HepG2 (cell line): Measurements from ENCODE around the gene LRBA. TPM values are rescaled to one million over a fixed set of nuclear protein-coding genes. Genes with fewer than 3 reads are reported as not detected.

ENCODE experiments used
- ATAC-seq: fragments of 200-7000 bp; cut with Tn5 transposase; 3 replicates; pipeline ENCODE4 v1.9.1; 2020; ENCODE audit warnings: mild to moderate bottlenecking, moderate library complexity
- BruUV-seq: library from RNA; stranded (reverse); fragments of 400-500 nt; replicated peaks from 2 replicates; lab custom pipeline; 2021; lab: Mats Ljungman, UMichigan
- CTCF ChIA-PET: fragments of 300-600 bp; formaldehyde crosslinking; extraction: SDS; loops from one replicate; lab custom pipeline; 2021; ENCODE audit warnings: low total read pairs, inconsistent platforms, low intra/inter-chr PET ratio; lab: Yijun Ruan, JAX
- POLR2A ChIA-PET: fragments of 350-600 bp; sonication (Branson Sonifier 250); formaldehyde crosslinking; loops from one replicate; lab custom pipeline; 2020; ENCODE audit warnings: antibody characterized with exemption, inconsistent platforms; lab: Yijun Ruan, JAX
- DNase-seq: peaks from one replicate; pipeline ENCODE4 v3.0.0-alpha.2; 2015; ENCODE audit warnings: low spot score
- FAIRE-seq: peaks from 3 replicates; lab custom pipeline; 2011; peaks lifted over from hg19 to GRCh38; lab: Jason Lieb, UNC
- H2AFZ ChIP-seq: one replicate; pipeline ENCODE4 v1.6.1; 2011; ENCODE audit warnings: low read length, inconsistent platforms
- H3K27ac ChIP-seq: fragments of 300-600 bp; 3 replicates; pipeline ENCODE4 v1.8.0; 2011; ENCODE audit warnings: mixed run types, mild to moderate bottlenecking, mixed read lengths, low read length, inconsistent platforms; ENCODE audit not compliant: insufficient read depth; ENCODE audit errors: extremely low read length
- H3K27me3 ChIP-seq, 2 experiments: fragments of 200-600 bp in 1 of 2; 2 replicates in 1 of 2; 3 replicates in 1 of 2; pipeline versions ENCODE4 v1.6.0 to v1.8.0; 2011; ENCODE audit warnings: low read length in 2 of 2, mild to moderate bottlenecking in 2 of 2, moderate library complexity in 2 of 2, inconsistent platforms in 1 of 2; ENCODE audit not compliant: insufficient read depth in 2 of 2, control insufficient read depth in 1 of 2
- H3K36me3 ChIP-seq, 2 experiments: fragments of 200-600 bp in 1 of 2; replicated peaks in 1 of 2; 2 replicates in 1 of 2; 3 replicates in 1 of 2; pipeline versions ENCODE4 v1.5.1 to v1.8.0; 2011; ENCODE audit warnings: low read length in 2 of 2, inconsistent platforms in 1 of 2; ENCODE audit not compliant: insufficient read depth in 2 of 2, control insufficient read depth in 1 of 2
- H3K4me1 ChIP-seq: 2 replicates; pipeline ENCODE4 v1.5.1; 2012; ENCODE audit warnings: low read length, inconsistent platforms; ENCODE audit not compliant: insufficient read depth
- H3K4me2 ChIP-seq: 2 replicates; pipeline ENCODE4 v1.6.0; 2011; ENCODE audit warnings: low read depth, low read length, inconsistent platforms
- H3K4me3 ChIP-seq, 3 experiments: fragments of 200-600 bp in 1 of 3; sonication (generic), shearing (Covaris generic) in 1 of 3; replicated peaks in 1 of 3; 2 replicates each; pipeline ENCODE4 v1.5.1; 2011 to 2016; ENCODE audit warnings: low read length in 3 of 3, inconsistent platforms in 2 of 3, low read depth in 2 of 3, mild to moderate bottlenecking in 2 of 3, control low read depth in 1 of 3, mixed read lengths in 1 of 3; ENCODE audit not compliant: insufficient read depth in 1 of 3
- H3K79me2 ChIP-seq: one replicate; pipeline ENCODE4 v1.6.1; 2011; ENCODE audit warnings: low read length, inconsistent platforms; ENCODE audit not compliant: insufficient read depth
- H3K9ac ChIP-seq: 2 replicates; pipeline ENCODE4 v1.6.0; 2011; ENCODE audit warnings: mild to moderate bottlenecking, low read depth, low read length, inconsistent platforms; ENCODE audit not compliant: insufficient read depth
- H3K9me3 ChIP-seq: 2 replicates; pipeline ENCODE4 v1.5.1; 2012; ENCODE audit warnings: mild to moderate bottlenecking, low read length
- H4K20me1 ChIP-seq: 2 replicates; pipeline ENCODE4 v1.6.0; 2011; ENCODE audit warnings: inconsistent platforms, mild to moderate bottlenecking, low read length, moderate library complexity; ENCODE audit not compliant: insufficient read depth
- ETV6 ChIP-seq: sonication (generic); formaldehyde crosslinking; conservative IDR thresholded peaks from 2 replicates; pipeline ENCODE4 v1.4.0; 2020; ENCODE audit warnings: missing genetic modification reagents
- RFXANK ChIP-seq: IDR thresholded peaks from 2 replicates; pipeline ENCODE4 v1.6.1; 2016
- SP1 ChIP-seq, 2 experiments: fragments of 450-650 bp in 1 of 2; sonication (generic) in 1 of 2; formaldehyde crosslinking in 1 of 2; IDR thresholded peaks; 2 replicates each; pipeline versions ENCODE4 v1.4.0 to v1.6.1; 2016 to 2020; ENCODE audit warnings: missing genetic modification reagents in 1 of 2
- ZNF317 ChIP-seq: sonication (generic); formaldehyde crosslinking; IDR thresholded peaks from 2 replicates; pipeline ENCODE4 v1.5.0; 2020; ENCODE audit warnings: mild to moderate bottlenecking, missing genetic modification reagents
- ZNF883 ChIP-seq: sonication (generic); formaldehyde crosslinking; IDR thresholded peaks from 2 replicates; pipeline ENCODE4 v1.5.1; 2020; ENCODE audit warnings: mild to moderate bottlenecking, missing genetic modification reagents; ENCODE audit errors: not compliant biosample characterization
- WGBS: methylation state at CpG from one replicate; pipeline ENCODE4 v1.1.6; 2017; ENCODE audit warnings: low lambda C conversion rate; 5-methylcytosine and 5-hydroxymethylcytosine counted together
- in situ Hi-C: cut with HindIII; loops from 2 replicates; pipeline ENCODE4 v1.10.0; 2017; ENCODE audit warnings: low pct_unique_long_range_greater_than_20kb; ENCODE audit not compliant: extremely low pct_ligation_motif_present
- intact Hi-C: fragments of 100-400 bp; cut with micrococcal nuclease; formaldehyde crosslinking; loops from one replicate; pipeline ENCODE4 v1.10.0; 2022; ENCODE audit not compliant: unreplicated experiment
- polyA plus RNA-seq, 8 experiments: library from polyadenylated mRNA; depleted of rRNA in 3 of 8; stranded (reverse) in 7 of 8; unstranded in 1 of 8; fragments of >200 nt; fragmentation: Illumina TruSeq in 4 of 8; extraction: Trizol in 4 of 8; gene quantifications; 2 replicates each; pipeline versions ENCODE4 v1.2.1 to v1.2.3, GENCODE V29; 2011 to 2016; ENCODE audit warnings: low read depth in 4 of 8, missing spikeins in 1 of 8, mixed read lengths in 1 of 8; ENCODE audit not compliant: insufficient read depth in 1 of 8
- total RNA-seq, 5 experiments: library from RNA; depleted of rRNA; stranded (reverse); fragments of >200 nt; fragmentation: Illumina TruSeq; extraction: Trizol; gene quantifications; 2 replicates each; pipeline ENCODE4 v1.2.3, GENCODE V29; 2016; ENCODE audit warnings: low read depth in 1 of 5
- TF ChIP-seq, protein P1 (sequence below): sonication (generic); formaldehyde crosslinking; IDR thresholded peaks from 2 replicates; pipeline ENCODE4 v1.5.1; 2020; ENCODE audit warnings: missing genetic modification reagents, mild to moderate bottlenecking, borderline replicate concordance
- TF ChIP-seq, protein P2 (sequence below): sonication (generic); formaldehyde crosslinking; IDR thresholded peaks from 2 replicates; pipeline ENCODE4 v1.9.0; 2021; ENCODE audit warnings: missing genetic modification reagents, mild to moderate bottlenecking, borderline replicate concordance
- TF ChIP-seq, protein P3 (sequence below): sonication (generic); formaldehyde crosslinking; IDR thresholded peaks from 2 replicates; pipeline ENCODE4 v1.4.0; 2020; ENCODE audit warnings: missing genetic modification reagents, borderline replicate concordance
- TF ChIP-seq, protein P4 (sequence below): sonication (generic); formaldehyde crosslinking; IDR thresholded peaks from 2 replicates; pipeline ENCODE4 v1.5.0; 2020; ENCODE audit warnings: mild to moderate bottlenecking, missing genetic modification reagents
- TF ChIP-seq, protein P5 (sequence below): sonication (generic); formaldehyde crosslinking; IDR thresholded peaks from 2 replicates; pipeline ENCODE4 v1.5.0; 2020; ENCODE audit warnings: missing genetic modification reagents, mild to moderate bottlenecking, borderline replicate concordance

LRBA gene
- total and polyA plus RNA-seq, 2 of the 13 experiments (the other 11 are each of a cell fraction or from before 2014, with no cell fraction given) = 21.0 to 37.2 TPM

GRCh38 chr4:150934022-150934421 is 81.1 kb downstream of the LRBA start (continued):
- TF ChIP-seq, protein P1, sequence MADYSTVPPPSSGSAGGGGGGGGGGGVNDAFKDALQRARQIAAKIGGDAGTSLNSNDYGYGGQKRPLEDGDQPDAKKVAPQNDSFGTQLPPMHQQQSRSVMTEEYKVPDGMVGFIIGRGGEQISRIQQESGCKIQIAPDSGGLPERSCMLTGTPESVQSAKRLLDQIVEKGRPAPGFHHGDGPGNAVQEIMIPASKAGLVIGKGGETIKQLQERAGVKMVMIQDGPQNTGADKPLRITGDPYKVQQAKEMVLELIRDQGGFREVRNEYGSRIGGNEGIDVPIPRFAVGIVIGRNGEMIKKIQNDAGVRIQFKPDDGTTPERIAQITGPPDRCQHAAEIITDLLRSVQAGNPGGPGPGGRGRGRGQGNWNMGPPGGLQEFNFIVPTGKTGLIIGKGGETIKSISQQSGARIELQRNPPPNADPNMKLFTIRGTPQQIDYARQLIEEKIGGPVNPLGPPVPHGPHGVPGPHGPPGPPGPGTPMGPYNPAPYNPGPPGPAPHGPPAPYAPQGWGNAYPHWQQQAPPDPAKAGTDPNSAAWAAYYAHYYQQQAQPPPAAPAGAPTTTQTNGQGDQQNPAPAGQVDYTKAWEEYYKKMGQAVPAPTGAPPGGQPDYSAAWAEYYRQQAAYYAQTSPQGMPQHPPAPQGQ (CRISPR knock-in tag) = no peak
- TF ChIP-seq ETV6 (CRISPR knock-in tag) = no peak
- TF ChIP-seq, all 625 proteins: peak for 0

GRCh38 chr4:150931796-150932195 is 83.3 kb downstream of the LRBA start:
- Histone ChIP-seq H3K27me3 (no peaks in the 10 kb centered on the region), H3K9ac (no peak overlapping the region), H3K36me3 (no peaks in the 10 kb centered on the region), H3K4me1 (no peaks in the 10 kb centered on the region), H3K9me3 (no peaks in the 10 kb centered on the region), H3K27ac (no peak overlapping the region), H3K4me2 (no peak overlapping the region), H3K79me2 (peaks cover 3% of the 10 kb centered on the region), H2AFZ (no peak overlapping the region), H4K20me1 (no peaks in the 10 kb centered on the region), H3K4me3 (no peak overlapping the region)
- in situ Hi-C loops (no loop called here), intact Hi-C loops (no loop called here)
- 96% methylated on average over 2 of the region's 2 CpGs for WGBS
- ChIA-PET CTCF (no interaction called here), POLR2A (no interaction called here)
- FAIRE-seq (no peak), DNase-seq (no peak), ATAC-seq (no peak)
- no TSS peak for BruUV-seq
- TF ChIP-seq RFXANK = no peak
- TF ChIP-seq SP1 (IDR thresholded peaks at IDR 0.05) = no peak
- no peak for TF ChIP-seq SP1 (CRISPR knock-in tag; IDR thresholded peaks at IDR 0.05)
- TF ChIP-seq ZNF317 = no peak
- no peak for TF ChIP-seq ZNF883 (CRISPR knock-in tag)
- TF ChIP-seq, protein P2, sequence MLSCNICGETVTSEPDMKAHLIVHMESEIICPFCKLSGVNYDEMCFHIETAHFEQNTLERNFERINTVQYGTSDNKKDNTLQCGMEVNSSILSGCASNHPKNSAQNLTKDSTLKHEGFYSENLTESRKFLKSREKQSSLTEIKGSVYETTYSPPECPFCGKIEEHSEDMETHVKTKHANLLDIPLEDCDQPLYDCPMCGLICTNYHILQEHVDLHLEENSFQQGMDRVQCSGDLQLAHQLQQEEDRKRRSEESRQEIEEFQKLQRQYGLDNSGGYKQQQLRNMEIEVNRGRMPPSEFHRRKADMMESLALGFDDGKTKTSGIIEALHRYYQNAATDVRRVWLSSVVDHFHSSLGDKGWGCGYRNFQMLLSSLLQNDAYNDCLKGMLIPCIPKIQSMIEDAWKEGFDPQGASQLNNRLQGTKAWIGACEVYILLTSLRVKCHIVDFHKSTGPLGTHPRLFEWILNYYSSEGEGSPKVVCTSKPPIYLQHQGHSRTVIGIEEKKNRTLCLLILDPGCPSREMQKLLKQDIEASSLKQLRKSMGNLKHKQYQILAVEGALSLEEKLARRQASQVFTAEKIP (CRISPR knock-in tag) = no peak
- TF ChIP-seq, protein P3, sequence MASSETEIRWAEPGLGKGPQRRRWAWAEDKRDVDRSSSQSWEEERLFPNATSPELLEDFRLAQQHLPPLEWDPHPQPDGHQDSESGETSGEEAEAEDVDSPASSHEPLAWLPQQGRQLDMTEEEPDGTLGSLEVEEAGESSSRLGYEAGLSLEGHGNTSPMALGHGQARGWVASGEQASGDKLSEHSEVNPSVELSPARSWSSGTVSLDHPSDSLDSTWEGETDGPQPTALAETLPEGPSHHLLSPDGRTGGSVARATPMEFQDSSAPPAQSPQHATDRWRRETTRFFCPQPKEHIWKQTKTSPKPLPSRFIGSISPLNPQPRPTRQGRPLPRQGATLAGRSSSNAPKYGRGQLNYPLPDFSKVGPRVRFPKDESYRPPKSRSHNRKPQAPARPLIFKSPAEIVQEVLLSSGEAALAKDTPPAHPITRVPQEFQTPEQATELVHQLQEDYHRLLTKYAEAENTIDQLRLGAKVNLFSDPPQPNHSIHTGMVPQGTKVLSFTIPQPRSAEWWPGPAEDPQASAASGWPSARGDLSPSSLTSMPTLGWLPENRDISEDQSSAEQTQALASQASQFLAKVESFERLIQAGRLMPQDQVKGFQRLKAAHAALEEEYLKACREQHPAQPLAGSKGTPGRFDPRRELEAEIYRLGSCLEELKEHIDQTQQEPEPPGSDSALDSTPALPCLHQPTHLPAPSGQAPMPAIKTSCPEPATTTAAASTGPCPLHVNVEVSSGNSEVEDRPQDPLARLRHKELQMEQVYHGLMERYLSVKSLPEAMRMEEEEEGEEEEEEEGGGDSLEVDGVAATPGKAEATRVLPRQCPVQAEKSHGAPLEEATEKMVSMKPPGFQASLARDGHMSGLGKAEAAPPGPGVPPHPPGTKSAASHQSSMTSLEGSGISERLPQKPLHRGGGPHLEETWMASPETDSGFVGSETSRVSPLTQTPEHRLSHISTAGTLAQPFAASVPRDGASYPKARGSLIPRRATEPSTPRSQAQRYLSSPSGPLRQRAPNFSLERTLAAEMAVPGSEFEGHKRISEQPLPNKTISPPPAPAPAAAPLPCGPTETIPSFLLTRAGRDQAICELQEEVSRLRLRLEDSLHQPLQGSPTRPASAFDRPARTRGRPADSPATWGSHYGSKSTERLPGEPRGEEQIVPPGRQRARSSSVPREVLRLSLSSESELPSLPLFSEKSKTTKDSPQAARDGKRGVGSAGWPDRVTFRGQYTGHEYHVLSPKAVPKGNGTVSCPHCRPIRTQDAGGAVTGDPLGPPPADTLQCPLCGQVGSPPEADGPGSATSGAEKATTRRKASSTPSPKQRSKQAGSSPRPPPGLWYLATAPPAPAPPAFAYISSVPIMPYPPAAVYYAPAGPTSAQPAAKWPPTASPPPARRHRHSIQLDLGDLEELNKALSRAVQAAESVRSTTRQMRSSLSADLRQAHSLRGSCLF = no peak
- TF ChIP-seq, protein P4, sequence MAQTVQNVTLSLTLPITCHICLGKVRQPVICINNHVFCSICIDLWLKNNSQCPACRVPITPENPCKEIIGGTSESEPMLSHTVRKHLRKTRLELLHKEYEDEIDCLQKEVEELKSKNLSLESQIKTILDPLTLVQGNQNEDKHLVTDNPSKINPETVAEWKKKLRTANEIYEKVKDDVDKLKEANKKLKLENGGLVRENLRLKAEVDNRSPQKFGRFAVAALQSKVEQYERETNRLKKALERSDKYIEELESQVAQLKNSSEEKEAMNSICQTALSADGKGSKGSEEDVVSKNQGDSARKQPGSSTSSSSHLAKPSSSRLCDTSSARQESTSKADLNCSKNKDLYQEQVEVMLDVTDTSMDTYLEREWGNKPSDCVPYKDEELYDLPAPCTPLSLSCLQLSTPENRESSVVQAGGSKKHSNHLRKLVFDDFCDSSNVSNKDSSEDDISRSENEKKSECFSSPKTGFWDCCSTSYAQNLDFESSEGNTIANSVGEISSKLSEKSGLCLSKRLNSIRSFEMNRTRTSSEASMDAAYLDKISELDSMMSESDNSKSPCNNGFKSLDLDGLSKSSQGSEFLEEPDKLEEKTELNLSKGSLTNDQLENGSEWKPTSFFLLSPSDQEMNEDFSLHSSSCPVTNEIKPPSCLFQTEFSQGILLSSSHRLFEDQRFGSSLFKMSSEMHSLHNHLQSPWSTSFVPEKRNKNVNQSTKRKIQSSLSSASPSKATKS (CRISPR knock-in tag) = no peak
- TF ChIP-seq, protein P5, sequence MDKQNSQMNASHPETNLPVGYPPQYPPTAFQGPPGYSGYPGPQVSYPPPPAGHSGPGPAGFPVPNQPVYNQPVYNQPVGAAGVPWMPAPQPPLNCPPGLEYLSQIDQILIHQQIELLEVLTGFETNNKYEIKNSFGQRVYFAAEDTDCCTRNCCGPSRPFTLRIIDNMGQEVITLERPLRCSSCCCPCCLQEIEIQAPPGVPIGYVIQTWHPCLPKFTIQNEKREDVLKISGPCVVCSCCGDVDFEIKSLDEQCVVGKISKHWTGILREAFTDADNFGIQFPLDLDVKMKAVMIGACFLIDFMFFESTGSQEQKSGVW (CRISPR knock-in tag) = no peak
